ENCODE results near the gene TIMP3.

The TIMP3 gene

DNA sequence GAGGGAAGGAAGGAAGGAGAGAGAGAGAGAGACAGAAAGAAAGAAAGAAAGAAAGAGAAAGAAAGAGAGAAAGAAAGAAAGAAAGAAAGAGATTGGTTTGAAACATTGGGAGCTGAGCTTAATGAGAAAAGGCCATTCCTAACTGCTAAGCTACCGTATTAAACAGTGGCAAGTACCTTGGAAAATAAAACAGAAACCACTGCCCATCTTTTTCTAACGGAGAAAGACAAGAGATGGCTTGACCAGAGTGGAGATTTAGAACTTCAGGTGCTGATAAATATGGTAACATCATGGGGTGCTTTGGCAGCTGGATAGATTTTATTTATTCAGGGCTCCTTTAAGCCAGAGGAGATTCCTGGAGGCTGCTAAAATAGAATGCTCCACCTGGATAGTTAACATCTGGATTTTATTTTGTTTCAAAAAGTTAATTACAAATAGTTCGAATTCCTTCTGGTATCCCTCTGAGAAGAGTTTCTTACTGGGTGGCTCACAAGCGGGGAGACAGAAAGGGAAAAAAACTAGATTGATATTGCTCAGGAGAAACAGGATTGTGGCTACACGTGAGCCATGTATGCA lies 12.9 kb downstream of the TIMP3 start:
- POLR2A ChIA-PET, result no interaction called here
- Histone ChIP-seq H3K4me1 (ENCODE audit: control insufficient read depth, insufficient read depth, low read length) (peaks cover 3% of the 10 kb centered on the region), H3K9me3 (ENCODE audit: control insufficient read depth, insufficient read depth, low read depth, low read length) (no peaks in the 10 kb centered on the region), H3K36me3 (ENCODE audit: control insufficient read depth in 2 of 2, insufficient read depth in 1 of 2, low read length in 2 of 2) (no peaks in the 10 kb centered on the region), H3K27ac (ENCODE audit: extremely low read depth, low read depth, low read length) (no peak overlapping the region), H3K4me3 (ENCODE audit: low read depth, low read length) (no peak overlapping the region)
- no peak for TF ChIP-seq GFI1B (tag by site-specific recombination; IDR thresholded peaks at IDR 0.05)
- peak; percentile 74; the same call in 1 of the 2 replicates for TF ChIP-seq ZNF366 (tag by site-specific recombination; conservative IDR thresholded peaks at IDR 0.05)
- no peak for TF ChIP-seq SP2 (tag by site-specific recombination; IDR thresholded peaks at IDR 0.05)
- no peak for TF ChIP-seq ZNF148 (tag by site-specific recombination; IDR thresholded peaks at IDR 0.05; ENCODE audit: borderline replicate concordance)
- CTCF ChIA-PET, result interaction anchor here (0.8 to 1.8 kb wide), 4 partner anchors 9 to 22 kb away, joined by 3 to 6 read pairs (median 4); no protein-coding TSS in a partner anchor

DNA sequence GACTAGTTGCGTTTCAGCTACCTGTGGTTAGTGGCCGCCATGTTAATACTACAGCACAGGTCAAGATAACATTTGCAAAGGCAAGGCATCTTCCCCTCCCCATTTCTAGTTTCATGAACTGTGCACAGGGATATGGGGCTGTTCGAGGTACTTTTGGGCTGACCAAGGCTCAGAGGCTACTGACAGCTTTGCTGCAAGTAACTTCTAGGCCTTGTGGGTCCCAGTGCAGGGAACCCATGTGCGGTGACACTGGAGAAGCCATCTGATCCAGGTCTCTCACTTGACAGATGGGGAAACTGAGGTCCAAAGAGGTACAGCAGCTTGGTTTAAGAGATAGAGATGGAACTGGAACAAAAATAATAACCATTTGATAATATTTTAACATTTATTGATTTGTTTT lies 13.6 kb downstream of the TIMP3 start:
- TF ChIP-seq, protein P1, sequence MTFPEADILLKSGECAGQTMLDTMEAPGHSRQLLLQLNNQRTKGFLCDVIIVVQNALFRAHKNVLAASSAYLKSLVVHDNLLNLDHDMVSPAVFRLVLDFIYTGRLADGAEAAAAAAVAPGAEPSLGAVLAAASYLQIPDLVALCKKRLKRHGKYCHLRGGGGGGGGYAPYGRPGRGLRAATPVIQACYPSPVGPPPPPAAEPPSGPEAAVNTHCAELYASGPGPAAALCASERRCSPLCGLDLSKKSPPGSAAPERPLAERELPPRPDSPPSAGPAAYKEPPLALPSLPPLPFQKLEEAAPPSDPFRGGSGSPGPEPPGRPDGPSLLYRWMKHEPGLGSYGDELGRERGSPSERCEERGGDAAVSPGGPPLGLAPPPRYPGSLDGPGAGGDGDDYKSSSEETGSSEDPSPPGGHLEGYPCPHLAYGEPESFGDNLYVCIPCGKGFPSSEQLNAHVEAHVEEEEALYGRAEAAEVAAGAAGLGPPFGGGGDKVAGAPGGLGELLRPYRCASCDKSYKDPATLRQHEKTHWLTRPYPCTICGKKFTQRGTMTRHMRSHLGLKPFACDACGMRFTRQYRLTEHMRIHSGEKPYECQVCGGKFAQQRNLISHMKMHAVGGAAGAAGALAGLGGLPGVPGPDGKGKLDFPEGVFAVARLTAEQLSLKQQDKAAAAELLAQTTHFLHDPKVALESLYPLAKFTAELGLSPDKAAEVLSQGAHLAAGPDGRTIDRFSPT (tag by site-specific recombination; IDR thresholded peaks at IDR 0.05), result no peak
- no peak for TF ChIP-seq SP3 (tag by site-specific recombination; IDR thresholded peaks at IDR 0.05)
- TF ChIP-seq ZNF571 (tag by site-specific recombination; IDR thresholded peaks at IDR 0.05), result no peak
- no peak for TF ChIP-seq ZNF830 (tag by site-specific recombination; IDR thresholded peaks at IDR 0.05; ENCODE audit: low read depth)
- TF ChIP-seq GLIS1 (tag by site-specific recombination; IDR thresholded peaks at IDR 0.05), result no peak
- no peak for TF ChIP-seq ZBTB7A (tag by site-specific recombination; IDR thresholded peaks at IDR 0.05; ENCODE audit: low read depth)
- TF ChIP-seq ZNF280C (tag by site-specific recombination; IDR thresholded peaks at IDR 0.05), result no peak
- TF ChIP-seq ZNF335 (tag by site-specific recombination; conservative IDR thresholded peaks at IDR 0.05), result no peak
- no peak for TF ChIP-seq MZF1 (tag by site-specific recombination; IDR thresholded peaks at IDR 0.05; ENCODE audit: borderline replicate concordance)
- no peak for TF ChIP-seq ZNF549 (tag by site-specific recombination; IDR thresholded peaks at IDR 0.05)
- no peak for TF ChIP-seq ZNF670 (tag by site-specific recombination; IDR thresholded peaks at IDR 0.05; ENCODE audit: low read depth)
- TF ChIP-seq HOXA7 (CRISPR knock-in tag; IDR thresholded peaks at IDR 0.05; ENCODE audit: borderline replicate concordance), result no peak
- TF ChIP-seq GLIS2 (tag by site-specific recombination; IDR thresholded peaks at IDR 0.05), result no peak
- no peak for TF ChIP-seq OVOL3 (tag by site-specific recombination; IDR thresholded peaks at IDR 0.05)
- TF ChIP-seq, protein P2, sequence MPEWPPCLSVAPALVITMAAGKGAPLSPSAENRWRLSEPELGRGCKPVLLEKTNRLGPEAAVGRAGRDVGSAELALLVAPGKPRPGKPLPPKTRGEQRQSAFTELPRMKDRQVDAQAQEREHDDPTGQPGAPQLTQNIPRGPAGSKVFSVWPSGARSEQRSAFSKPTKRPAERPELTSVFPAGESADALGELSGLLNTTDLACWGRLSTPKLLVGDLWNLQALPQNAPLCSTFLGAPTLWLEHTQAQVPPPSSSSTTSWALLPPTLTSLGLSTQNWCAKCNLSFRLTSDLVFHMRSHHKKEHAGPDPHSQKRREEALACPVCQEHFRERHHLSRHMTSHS (tag by site-specific recombination; IDR thresholded peaks at IDR 0.05), result no peak
- TF ChIP-seq ZNF266 (tag by site-specific recombination; IDR thresholded peaks at IDR 0.05; ENCODE audit: low read depth), result no peak
- TF ChIP-seq ZNF24 (tag by site-specific recombination; IDR thresholded peaks at IDR 0.05), result no peak
- TF ChIP-seq, protein P3, sequence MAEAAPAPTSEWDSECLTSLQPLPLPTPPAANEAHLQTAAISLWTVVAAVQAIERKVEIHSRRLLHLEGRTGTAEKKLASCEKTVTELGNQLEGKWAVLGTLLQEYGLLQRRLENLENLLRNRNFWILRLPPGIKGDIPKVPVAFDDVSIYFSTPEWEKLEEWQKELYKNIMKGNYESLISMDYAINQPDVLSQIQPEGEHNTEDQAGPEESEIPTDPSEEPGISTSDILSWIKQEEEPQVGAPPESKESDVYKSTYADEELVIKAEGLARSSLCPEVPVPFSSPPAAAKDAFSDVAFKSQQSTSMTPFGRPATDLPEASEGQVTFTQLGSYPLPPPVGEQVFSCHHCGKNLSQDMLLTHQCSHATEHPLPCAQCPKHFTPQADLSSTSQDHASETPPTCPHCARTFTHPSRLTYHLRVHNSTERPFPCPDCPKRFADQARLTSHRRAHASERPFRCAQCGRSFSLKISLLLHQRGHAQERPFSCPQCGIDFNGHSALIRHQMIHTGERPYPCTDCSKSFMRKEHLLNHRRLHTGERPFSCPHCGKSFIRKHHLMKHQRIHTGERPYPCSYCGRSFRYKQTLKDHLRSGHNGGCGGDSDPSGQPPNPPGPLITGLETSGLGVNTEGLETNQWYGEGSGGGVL (tag by site-specific recombination; IDR thresholded peaks at IDR 0.05), result no peak
- TF ChIP-seq AEBP2 (tag by site-specific recombination; IDR thresholded peaks at IDR 0.05; ENCODE audit: borderline replicate concordance), result no peak
- no peak for TF ChIP-seq ZNF19 (tag by site-specific recombination; IDR thresholded peaks at IDR 0.05; ENCODE audit: low read depth)
- Histone ChIP-seq H3K9me3 (ENCODE audit: control insufficient read depth, insufficient read depth, low read depth, low read length) (no peaks in the 10 kb centered on the region), H3K4me3 (ENCODE audit: low read depth, low read length) (no peak overlapping the region), H3K4me1 (ENCODE audit: control insufficient read depth, insufficient read depth, low read length) (peaks cover under 1% of the 10 kb centered on the region; the same call in 1 of the 2 replicates), H3K27ac (ENCODE audit: extremely low read depth, low read depth, low read length) (no peak overlapping the region), H3K36me3 (ENCODE audit: control insufficient read depth in 2 of 2, insufficient read depth in 1 of 2, low read length in 2 of 2) (no peaks in the 10 kb centered on the region)
- ChIA-PET CTCF (interaction anchor here (1.0 to 1.8 kb wide), 3 partner anchors 8 to 22 kb away, joined by 3 to 6 read pairs (median 4); no protein-coding TSS in a partner anchor), POLR2A (no interaction called here)

Measured in HEK293 (cell line).